Gastrocnemius medialis (tissue), 4 donors: ENCODE measurements around the gene RNF6.

ENCODE experiments used
- POLR2A ChIP-seq, 2 donors: fragments of 450-650 bp; IDR thresholded peaks; one replicate each; pipeline ENCODE4 v1.6.1; 2017; ENCODE audit warnings: antibody characterized with exemption in 2 of 2, mild to moderate bottlenecking in 2 of 2, moderate library complexity in 2 of 2
- TF ChIP-seq, protein P1 (sequence below), 5 experiments: fragments of 450-650 bp in 3 of 5; fragments of 200-600 bp in 2 of 5; sonication (generic) in 2 of 5; IDR thresholded peaks in 4 of 5; conservative IDR thresholded peaks in 1 of 5; 1 replicate in 4 of 5; 2 replicates in 1 of 5; pipeline ENCODE4 v1.5.1; 2016 to 2019; ENCODE audit warnings: antibody characterized with exemption in 5 of 5, mild to moderate bottlenecking in 3 of 5, moderate library complexity in 3 of 5

- TF ChIP-seq POLR2A (IDR thresholded peaks at IDR 0.05), result no peak
- TF ChIP-seq, protein P1, sequence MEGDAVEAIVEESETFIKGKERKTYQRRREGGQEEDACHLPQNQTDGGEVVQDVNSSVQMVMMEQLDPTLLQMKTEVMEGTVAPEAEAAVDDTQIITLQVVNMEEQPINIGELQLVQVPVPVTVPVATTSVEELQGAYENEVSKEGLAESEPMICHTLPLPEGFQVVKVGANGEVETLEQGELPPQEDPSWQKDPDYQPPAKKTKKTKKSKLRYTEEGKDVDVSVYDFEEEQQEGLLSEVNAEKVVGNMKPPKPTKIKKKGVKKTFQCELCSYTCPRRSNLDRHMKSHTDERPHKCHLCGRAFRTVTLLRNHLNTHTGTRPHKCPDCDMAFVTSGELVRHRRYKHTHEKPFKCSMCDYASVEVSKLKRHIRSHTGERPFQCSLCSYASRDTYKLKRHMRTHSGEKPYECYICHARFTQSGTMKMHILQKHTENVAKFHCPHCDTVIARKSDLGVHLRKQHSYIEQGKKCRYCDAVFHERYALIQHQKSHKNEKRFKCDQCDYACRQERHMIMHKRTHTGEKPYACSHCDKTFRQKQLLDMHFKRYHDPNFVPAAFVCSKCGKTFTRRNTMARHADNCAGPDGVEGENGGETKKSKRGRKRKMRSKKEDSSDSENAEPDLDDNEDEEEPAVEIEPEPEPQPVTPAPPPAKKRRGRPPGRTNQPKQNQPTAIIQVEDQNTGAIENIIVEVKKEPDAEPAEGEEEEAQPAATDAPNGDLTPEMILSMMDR (IDR thresholded peaks at IDR 0.05 in 4 of 5, conservative IDR thresholded peaks at IDR 0.05 in 1 of 5), result no peak
Measured at GRCh38 chr13:26227166-26227971, 5.3 kb upstream of the RNF6 start.
